Measurements from ENCODE around the gene MLLT10.
A peak's percentile ranks its signal among the peaks of the same experiment; 100 is the strongest.

The MLLT10 gene

DNA sequence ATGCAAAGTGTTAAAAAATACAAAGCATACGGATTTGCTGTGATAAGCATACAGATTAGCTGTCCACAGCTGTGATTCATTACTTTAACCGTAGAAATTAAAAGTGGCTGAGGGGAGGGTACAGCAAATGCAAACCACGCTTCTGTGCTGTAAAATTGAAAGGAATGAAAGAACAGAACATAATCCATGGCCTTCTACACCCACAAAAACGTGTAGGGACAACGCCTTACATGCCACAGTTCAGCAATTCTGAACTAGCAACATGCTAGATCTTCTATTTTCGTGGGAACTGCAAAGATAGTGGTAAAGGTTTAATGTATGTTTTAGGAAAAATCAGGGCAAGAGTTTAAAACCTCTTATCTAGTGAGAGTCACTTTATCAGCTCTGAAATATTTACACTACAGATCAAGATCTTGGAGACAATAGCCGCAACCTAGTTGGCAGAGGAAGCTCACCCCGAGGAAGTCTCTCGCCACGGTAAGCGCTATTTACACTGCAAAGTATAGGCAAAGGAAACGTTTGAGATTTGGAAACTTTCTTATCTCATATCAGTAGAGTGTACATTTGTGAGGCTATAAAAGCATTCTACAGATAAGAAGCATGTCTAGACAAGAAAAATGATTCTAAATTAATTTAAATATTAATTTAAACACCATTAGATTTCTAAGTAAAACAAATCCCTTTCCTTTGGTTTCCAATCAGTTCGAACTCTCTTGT lies 193.6 kb downstream of the MLLT10 start:
- no peak for DNase-seq (ENCODE audit: low spot score)
- no peak overlapping the region for H3K27ac ChIP-seq
- TF ChIP-seq, protein P1, sequence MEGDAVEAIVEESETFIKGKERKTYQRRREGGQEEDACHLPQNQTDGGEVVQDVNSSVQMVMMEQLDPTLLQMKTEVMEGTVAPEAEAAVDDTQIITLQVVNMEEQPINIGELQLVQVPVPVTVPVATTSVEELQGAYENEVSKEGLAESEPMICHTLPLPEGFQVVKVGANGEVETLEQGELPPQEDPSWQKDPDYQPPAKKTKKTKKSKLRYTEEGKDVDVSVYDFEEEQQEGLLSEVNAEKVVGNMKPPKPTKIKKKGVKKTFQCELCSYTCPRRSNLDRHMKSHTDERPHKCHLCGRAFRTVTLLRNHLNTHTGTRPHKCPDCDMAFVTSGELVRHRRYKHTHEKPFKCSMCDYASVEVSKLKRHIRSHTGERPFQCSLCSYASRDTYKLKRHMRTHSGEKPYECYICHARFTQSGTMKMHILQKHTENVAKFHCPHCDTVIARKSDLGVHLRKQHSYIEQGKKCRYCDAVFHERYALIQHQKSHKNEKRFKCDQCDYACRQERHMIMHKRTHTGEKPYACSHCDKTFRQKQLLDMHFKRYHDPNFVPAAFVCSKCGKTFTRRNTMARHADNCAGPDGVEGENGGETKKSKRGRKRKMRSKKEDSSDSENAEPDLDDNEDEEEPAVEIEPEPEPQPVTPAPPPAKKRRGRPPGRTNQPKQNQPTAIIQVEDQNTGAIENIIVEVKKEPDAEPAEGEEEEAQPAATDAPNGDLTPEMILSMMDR (conservative IDR thresholded peaks at IDR 0.05; ENCODE audit: low read depth): no peak
- POLR2A ChIA-PET (ENCODE audit: low non-redundant PET): no interaction called here
- CTCF ChIA-PET: interaction anchor here (0.5 to 0.7 kb wide), 4 partner anchors 96 to 560 kb away, joined by 3 to 8 read pairs (median 6); no protein-coding TSS in a partner anchor

DNA sequence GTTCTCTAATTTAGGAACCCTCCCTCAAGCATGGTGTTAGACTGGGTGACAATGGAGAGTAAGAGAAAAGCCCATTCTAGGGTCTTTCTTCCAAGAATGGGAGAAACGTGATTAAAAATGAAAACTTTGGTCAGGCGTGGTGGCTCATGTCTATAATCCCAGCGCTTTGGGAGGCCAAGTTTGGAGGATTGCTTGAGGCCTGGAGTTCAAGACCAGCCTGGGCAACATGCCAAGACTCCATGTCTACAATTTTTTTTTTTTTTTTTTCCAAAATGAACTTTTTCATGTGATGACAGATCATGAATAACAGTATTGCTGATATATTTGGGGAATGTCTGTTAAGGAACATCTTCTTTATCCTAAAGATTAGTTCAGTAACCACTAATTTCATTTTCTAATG lies 194.6 kb downstream of the MLLT10 start:
- ChIA-PET CTCF (interaction anchor here (0.7 kb wide), 1 partner anchor 95 kb away, joined by 3 read pairs; no protein-coding TSS in a partner anchor), POLR2A (ENCODE audit: low non-redundant PET) (no interaction called here)
- TF ChIP-seq, protein P1 (conservative IDR thresholded peaks at IDR 0.05; ENCODE audit: low read depth): no peak
- DNase-seq (ENCODE audit: low spot score): no peak
- no peak overlapping the region for H3K27ac ChIP-seq

DNA sequence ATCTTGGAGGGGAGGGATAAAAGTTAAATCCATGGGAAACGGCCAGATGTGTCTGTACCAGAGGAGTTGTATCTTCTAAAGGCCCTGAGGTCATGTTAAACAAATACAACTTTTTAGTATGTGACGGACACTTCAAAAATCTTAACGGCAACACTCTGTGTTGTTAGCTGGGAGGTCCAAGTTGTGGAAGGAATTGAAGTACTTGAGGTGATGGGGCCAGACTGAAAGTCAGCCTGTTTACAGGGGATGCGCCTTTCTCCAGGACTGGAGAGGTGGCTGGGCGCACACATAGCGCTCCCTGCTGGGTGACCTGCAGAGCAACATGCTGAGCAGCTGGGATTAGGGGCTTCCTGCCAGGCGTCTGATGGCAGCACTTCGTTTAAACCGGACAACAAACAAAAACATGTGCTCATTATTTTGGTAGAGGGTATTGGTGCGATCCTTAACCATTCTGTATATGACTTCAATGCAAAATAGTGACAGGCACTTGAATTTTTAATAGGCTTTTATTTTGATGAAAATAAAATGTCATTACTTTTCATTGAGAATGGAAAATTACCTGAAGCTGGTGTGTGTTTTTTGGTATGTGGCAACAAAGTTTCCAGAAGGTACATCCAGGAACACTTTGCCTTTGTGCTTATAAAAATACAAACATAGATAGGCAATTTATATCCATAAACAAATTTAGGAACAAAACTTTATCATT lies 198.2 kb downstream of the MLLT10 start:
- no peak overlapping the region for H3K27ac ChIP-seq
- CTCF ChIA-PET: interaction anchor here (0.6 to 1.4 kb wide), 7 partner anchors 15 to 1747 kb away, joined by 3 to 5 read pairs (median 3); no protein-coding TSS in a partner anchor
- TF ChIP-seq, protein P1 (conservative IDR thresholded peaks at IDR 0.05; ENCODE audit: low read depth): peak; percentile 52
- POLR2A ChIA-PET (ENCODE audit: low non-redundant PET): no interaction called here
- no peak for DNase-seq (ENCODE audit: low spot score)

DNA sequence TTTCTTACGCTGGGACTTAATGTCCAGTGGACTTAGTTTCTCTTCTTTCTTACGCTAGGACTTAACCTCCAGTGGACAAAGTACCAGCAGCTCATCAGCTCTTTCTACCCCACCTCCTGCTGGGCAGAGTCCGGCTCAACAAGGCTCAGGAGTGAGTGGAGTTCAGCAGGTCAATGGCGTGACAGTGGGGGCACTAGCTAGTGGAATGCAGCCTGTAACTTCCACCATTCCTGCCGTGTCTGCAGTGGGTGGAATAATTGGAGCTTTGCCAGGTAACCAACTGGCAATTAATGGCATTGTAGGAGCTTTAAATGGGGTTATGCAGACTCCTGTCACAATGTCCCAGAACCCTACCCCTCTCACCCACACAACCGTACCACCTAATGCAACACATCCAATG lies 199.7 kb downstream of the MLLT10 start:
- POLR2A ChIA-PET (ENCODE audit: low non-redundant PET): no interaction called here
- TF ChIP-seq, protein P1 (conservative IDR thresholded peaks at IDR 0.05; ENCODE audit: low read depth): no peak
- H3K27ac ChIP-seq: no peak overlapping the region
- CTCF ChIA-PET: interaction anchor here (0.5 kb wide), 1 partner anchor 173 kb away, joined by 3 read pairs; no protein-coding TSS in a partner anchor
- DNase-seq (ENCODE audit: low spot score): no peak

DNA sequence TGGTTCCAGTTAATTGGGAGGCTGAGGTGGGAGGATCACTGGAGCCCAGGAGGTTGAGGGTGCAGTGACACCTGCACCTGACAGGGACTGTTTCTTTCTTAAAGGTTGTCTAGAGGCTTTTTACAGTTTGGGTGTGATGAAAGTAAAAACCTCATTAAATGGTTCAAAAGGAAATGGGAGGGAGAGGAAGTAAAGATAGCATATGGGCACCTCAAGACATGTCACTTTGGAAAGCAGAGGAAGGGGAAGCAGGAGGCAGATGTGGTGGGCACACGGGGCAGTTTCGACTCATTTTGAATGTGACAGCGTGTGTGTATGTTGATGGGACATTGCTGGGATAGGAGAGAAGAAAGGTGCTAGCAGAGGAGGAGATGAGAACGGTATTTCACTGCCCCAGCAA lies 203.1 kb downstream of the MLLT10 start:
- ChIA-PET POLR2A (ENCODE audit: low non-redundant PET) (no interaction called here), CTCF (no interaction called here)
- no peak for DNase-seq (ENCODE audit: low spot score)
- TF ChIP-seq, protein P1 (conservative IDR thresholded peaks at IDR 0.05; ENCODE audit: low read depth): no peak
- 0 out of 2 replicates have a peak overlapping the region, but pooled peaks have one; percentile 13 for H3K27ac ChIP-seq

DNA sequence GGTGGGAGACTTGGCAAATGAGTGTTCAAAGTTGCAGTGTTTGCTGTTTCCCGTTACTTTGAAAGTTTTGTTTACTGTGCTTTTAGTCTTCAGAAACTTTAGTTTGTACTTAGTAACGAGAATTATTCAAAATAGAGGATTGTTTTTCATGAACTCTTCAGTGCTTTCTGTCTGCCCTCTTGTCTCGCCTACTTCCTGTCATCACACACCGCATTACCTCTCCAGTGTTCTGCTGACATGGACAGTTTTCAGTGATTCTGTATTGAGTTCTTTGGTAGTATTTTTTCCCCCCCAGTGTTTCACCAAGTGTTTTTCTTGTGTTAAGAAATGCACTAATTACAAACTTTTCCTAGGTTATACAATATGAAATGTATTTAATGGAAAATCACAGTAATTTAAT lies 207.0 kb downstream of the MLLT10 start:
- POLR2A ChIA-PET (ENCODE audit: low non-redundant PET): no interaction called here
- no peak for DNase-seq (ENCODE audit: low spot score)
- TF ChIP-seq, protein P1 (conservative IDR thresholded peaks at IDR 0.05; ENCODE audit: low read depth): no peak
- CTCF ChIA-PET: no interaction called here
- H3K27ac ChIP-seq: no peak overlapping the region

Data from RWPE1 (cell line).